HG03342 (cell line): ENCODE results near the gene HAAO.
"Not testable (repeated sequence)": the region's sequence is repeated elsewhere in the genome, so short reads cannot be mapped to it uniquely, and the experiment has no call there.

Experiments
- ATAC-seq: cut with Tn5 transposase; IDR thresholded peaks from one replicate; pipeline ENCODE4 v1.9.1; 2021; ENCODE audit warnings: mild to moderate bottlenecking, moderate library complexity; ENCODE audit not compliant: unreplicated experiment

HAAO gene

GRCh38 chr2:42752816-42753813 lies 39.3 kb downstream of the HAAO start:
- ATAC-seq = no peak

GRCh38 chr2:42752314-42752713 lies 40.1 kb downstream of the HAAO start:
- ATAC-seq = peak; percentile 54

- ATAC-seq = no peak
Measured at GRCh38 chr2:42748840-42749239, 43.5 kb downstream of the HAAO start.

GRCh38 chr2:42747422-42747821 lies 45.0 kb downstream of the HAAO start:
- ATAC-seq = no peak

DNA sequence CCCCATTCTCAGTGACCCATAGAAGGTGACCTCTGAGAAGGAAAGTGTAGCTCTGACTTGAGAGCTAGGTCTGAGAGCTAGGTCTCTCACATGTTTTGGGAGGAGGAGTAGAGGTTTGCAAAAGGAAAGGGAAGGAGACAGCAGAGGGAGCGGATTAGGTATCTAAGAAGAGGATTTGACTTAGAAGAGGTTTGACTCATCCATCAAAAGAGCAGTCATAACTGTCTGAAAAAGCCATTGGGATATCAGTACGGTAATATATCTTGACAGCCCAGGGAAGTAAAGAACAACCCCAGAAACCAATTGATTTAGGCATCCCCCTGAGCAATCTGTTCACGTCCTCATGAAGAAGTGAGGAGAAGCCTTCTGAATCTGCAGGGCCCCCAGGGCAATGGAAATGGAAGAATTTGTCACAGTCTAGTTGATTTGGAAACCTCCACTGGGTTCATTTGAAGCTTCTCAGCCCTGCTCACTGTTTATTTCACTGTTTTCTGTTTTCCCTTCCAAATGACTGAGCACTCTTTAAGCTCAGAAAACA lies 47.8 kb downstream of the HAAO start:
- ATAC-seq = no peak

- ATAC-seq = no peak
Measured at GRCh38 chr2:42743659-42743990, 48.8 kb downstream of the HAAO start.

DNA sequence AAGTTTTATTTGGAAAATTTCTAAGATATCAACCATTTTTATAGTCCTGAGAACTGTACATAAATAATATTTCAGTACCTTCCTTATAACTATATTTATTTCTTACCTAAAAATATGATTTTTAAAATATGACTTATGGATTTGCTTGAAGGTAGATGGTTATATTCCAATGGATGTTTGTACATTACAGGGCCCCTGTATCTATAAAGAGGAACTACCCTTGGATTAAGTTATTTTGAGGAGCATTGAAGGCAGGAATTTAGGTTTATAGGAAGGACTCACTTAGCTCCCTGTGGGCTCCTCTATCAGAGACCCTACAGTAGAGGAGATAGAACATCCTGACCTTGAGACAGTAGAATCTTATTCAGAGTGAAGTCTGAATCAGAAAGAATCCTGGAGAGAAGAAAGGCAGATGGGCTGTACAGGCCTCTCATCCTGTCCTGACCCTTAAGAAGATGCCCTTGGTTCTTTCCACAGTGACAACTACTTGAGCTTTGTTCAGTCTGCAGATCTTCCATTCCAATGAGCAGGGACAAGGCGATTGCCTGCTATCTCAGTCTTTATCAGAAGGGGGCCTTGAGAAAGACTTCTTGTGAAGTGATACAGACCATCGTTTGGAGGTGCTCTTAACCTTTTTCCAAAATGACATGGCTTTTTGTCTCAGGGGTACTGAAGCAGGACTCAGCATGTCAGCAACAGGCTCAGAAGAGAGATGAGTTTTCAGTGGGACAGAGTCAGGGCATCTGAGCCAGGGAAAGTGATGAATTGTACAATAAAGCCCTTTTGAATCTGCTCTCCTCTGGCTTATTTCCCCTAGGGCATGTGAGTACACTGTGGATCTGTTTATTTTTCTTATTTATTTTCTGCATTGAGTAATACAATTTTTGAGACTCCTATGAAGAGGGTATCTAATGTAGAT lies 49.4 kb downstream of the HAAO start:
- no peak for ATAC-seq

DNA sequence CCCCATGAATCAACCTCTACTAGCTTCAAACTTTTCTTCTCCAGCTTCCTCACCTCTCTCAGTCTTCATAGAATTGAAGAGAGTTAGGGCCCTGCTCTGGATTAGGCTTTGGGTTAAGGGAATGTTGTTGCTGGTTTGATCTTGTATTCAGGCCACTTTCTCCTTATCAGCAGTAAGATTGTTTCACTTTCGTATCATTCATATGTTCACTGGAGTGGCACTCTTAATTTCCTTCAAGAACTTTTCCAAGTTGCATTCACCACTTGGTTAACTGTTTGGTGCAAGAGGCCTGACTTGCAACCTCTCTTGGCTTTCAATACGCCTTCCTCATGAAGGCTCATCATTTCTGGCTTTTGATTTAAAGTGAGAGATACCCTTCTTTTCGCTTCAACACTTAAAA lies 51.2 kb downstream of the HAAO start:
- ATAC-seq = no peak

DNA sequence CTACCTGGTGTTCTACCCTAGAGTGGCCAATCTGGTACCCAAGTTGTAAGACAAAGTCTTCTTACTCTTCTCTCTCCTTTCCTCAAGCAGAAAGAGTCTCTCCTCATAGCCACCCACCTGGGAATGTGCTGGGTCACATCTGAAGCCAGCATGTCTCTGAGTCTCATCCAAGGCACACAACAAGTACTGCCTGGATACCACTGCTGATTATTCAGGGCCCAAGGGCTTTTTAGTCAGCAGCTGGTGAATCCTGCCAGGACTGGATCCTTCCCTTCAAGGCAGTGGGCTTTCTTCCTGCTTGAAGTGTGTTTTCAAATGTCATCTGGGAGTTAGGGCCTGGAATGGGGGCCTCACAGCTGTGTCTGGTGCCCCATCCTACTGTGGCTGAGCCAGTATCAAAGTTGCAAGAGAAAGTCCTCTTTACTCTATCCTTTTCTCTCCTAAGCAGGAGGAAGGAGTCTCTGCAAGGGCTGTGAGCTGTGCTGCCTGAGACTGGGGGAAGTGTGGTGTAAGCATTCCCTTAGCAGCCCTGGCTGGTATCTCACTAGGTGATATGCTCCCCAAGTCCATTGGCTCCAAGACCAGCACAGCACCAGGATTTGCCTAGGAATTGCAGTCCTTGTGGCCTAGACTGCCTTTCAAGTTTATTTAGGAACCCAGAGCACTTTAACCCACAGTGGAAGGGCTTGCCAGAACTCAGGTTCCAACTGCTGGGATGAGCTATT lies 55.6 kb downstream of the HAAO start:
- no peak for ATAC-seq

DNA sequence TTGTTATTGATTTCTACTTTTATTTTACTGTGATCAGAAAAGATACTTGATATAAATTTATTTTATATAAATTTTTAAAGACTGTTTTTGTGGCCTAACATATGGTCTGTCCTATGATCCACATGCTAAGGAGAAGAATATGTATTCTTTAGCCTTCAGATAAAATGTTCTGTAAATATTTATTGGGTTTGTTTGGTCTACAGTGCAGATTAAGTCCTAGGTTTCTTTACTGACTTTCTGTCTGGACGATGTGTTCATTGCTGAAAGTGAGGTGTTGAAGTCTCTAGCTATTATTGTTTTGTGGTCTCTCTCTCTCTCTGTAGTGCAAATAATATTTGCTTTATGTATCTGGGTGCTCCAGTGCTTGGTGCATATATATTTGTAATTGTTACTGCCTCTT lies 58.5 kb downstream of the HAAO start:
- no peak for ATAC-seq

DNA sequence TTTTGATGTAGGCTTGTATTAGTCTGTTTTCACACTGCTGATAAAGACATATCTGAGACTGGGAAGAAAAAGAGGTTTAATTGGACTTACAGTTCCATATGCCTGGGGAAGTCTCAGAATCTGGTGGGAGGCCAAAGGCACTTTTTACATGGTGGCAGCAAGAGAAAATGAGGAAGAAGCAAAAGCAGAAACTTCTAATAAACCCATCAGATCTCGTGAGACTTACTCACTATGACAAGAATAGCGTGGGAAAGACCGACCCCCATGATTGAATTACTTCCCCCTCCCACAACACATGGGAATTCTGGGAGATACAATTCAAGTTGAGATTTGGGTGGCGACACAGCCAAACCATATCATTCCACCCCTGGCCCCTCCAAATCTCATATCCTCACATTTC lies 61.1 kb downstream of the HAAO start:
- not testable (repeated sequence) for ATAC-seq

GRCh38 chr2:42726680-42727079 lies 65.7 kb downstream of the HAAO start:
- ATAC-seq = no peak

- ATAC-seq = no peak
Measured at GRCh38 chr2:42725657-42726056, 66.7 kb downstream of the HAAO start.

- no peak for ATAC-seq
Measured at GRCh38 chr2:42724886-42725285, 67.5 kb downstream of the HAAO start.

- no peak for ATAC-seq
Measured at GRCh38 chr2:42723465-42723864, 68.9 kb downstream of the HAAO start.

DNA sequence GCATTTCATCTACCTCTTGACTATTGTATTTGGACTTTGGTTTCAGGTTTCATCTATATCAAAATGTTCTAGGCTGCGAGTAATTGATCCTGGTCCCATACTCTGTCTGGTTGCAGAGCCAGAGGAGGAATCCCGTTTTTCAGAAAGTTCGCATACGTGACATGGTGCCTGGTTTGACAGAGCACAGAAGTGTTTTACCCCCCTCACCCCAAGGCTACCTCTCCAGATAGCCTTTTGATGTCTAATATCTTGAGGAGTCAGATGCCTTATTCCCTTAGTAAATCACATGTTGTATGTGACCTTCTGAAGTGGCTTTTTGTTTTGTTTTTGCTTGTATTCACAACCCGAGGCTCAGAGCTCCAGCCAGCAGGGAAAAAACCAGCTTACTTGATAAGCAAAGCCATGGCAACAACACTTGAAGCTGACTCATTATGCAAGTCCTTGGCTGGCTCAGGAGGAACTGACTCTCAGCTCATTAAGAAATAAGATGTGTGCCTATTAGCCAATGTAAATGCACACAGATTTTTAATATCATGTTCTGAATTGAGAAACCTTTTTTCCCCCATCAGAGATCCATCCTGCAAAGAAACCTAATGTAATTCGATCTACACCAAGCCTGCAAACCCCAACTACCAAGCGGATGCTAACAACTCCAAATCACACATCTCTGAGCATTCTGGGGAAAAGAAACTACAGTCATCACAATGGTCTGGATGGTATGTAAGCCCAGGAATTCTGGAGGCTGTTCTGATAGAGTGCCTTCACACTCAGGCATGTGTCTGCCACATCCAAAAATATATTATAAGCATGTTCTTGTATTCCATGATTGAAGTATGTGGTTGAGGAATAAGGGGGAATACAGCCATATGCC lies 69.8 kb downstream of the HAAO start:
- ATAC-seq = peak; percentile 95

DNA sequence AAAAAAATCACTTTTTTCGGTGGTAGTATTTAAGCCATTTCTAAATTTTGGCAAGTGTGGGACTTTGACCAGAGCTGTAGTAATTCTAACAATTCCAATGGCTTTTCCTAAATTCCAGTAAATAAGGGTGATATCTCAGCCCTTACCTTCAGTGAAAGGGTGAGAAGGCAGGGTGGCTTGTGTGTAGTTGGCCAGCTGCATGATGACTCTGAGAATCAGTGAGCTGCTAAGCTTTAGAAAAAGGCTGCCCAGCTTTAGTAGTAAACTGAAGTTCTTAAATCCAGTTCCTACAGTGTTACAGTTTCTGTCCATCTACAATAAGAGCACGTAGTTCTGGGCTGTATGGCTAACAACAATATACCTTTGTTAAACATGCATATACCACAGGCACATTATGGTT lies 70.5 kb downstream of the HAAO start:
- ATAC-seq = no peak
